ENCODE measurements around the gene ZSCAN31.

DNA sequence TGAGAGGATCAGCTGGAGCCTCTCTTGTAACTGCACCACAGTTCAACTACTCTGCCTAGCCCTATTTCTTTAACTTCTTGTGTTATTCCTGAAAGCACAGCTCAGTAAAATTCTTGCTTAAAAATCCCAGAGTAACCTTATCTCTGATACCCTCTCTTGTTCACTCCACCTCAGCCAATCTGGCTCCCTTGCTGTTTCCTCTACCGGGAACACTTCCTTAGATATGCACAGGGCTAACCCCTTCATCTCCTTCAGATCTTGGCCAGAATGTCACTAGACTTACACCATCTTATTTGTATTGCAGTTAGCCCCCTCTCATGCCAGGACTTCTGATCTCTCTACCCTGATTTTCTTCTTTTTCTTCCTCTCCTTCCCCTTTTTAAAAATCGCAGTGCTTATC is 11.2 kb upstream of the ZSCAN31 start:
- TF ChIP-seq CTCF (IDR thresholded peaks at IDR 0.05) (no peak), ELK1 (IDR thresholded peaks at IDR 0.05; ENCODE audit: low read depth, low read length) (no peak), REST (IDR thresholded peaks at IDR 0.05) (no peak), EP300 (IDR thresholded peaks at IDR 0.05) (no peak), NFE2L2 (conservative IDR thresholded peaks at IDR 0.05; ENCODE audit: low read length) (no peak), POLR2A (IDR thresholded peaks at IDR 0.05; ENCODE audit: low read length) (no peak)
- TF ChIP-seq, protein P1, sequence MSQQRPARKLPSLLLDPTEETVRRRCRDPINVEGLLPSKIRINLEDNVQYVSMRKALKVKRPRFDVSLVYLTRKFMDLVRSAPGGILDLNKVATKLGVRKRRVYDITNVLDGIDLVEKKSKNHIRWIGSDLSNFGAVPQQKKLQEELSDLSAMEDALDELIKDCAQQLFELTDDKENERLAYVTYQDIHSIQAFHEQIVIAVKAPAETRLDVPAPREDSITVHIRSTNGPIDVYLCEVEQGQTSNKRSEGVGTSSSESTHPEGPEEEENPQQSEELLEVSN (IDR thresholded peaks at IDR 0.05; ENCODE audit: borderline replicate concordance, low read depth), result no peak
- TF ChIP-seq, protein P2, sequence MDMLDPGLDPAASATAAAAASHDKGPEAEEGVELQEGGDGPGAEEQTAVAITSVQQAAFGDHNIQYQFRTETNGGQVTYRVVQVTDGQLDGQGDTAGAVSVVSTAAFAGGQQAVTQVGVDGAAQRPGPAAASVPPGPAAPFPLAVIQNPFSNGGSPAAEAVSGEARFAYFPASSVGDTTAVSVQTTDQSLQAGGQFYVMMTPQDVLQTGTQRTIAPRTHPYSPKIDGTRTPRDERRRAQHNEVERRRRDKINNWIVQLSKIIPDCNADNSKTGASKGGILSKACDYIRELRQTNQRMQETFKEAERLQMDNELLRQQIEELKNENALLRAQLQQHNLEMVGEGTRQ (IDR thresholded peaks at IDR 0.05), result no peak
- TF ChIP-seq, protein P3, sequence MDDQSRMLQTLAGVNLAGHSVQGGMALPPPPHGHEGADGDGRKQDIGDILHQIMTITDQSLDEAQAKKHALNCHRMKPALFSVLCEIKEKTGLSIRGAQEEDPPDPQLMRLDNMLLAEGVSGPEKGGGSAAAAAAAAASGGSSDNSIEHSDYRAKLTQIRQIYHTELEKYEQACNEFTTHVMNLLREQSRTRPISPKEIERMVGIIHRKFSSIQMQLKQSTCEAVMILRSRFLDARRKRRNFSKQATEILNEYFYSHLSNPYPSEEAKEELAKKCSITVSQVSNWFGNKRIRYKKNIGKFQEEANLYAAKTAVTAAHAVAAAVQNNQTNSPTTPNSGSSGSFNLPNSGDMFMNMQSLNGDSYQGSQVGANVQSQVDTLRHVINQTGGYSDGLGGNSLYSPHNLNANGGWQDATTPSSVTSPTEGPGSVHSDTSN (IDR thresholded peaks at IDR 0.05), result no peak
- TF ChIP-seq, protein P4, sequence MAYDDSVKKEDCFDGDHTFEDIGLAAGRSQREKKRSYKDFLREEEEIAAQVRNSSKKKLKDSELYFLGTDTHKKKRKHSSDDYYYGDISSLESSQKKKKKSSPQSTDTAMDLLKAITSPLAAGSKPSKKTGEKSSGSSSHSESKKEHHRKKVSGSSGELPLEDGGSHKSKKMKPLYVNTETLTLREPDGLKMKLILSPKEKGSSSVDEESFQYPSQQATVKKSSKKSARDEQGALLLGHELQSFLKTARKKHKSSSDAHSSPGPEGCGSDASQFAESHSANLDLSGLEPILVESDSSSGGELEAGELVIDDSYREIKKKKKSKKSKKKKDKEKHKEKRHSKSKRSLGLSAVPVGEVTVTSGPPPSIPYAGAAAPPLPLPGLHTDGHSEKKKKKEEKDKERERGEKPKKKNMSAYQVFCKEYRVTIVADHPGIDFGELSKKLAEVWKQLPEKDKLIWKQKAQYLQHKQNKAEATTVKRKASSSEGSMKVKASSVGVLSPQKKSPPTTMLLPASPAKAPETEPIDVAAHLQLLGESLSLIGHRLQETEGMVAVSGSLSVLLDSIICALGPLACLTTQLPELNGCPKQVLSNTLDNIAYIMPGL (CRISPR knock-in tag; IDR thresholded peaks at IDR 0.05; ENCODE audit: borderline replicate concordance), result no peak
